ENCODE results near the gene CALML5.

The CALML5 gene

GRCh38 chr10:5532618-5533097, 33.3 kb upstream of the CALML5 start:
- no peaks in the 10 kb centered on the region for H3K27me3 ChIP-seq (ENCODE audit: low read length)
- no peaks in the 10 kb centered on the region for H3K79me2 ChIP-seq (ENCODE audit: insufficient read depth, low read length)
- no peak overlapping the region for H3K4me2 ChIP-seq (ENCODE audit: low read depth, low read length, poor library complexity, severe bottlenecking)
- H3K36me3 ChIP-seq (ENCODE audit: low read length) = no peaks in the 10 kb centered on the region
- no peaks in the 10 kb centered on the region for H3K9me3 ChIP-seq (ENCODE audit: insufficient read depth, low read length)
- no peak overlapping the region for H3K9ac ChIP-seq (ENCODE audit: low read length)
- H3K4me3 ChIP-seq (ENCODE audit: insufficient read depth, low read length, poor library complexity, severe bottlenecking) = no peak overlapping the region
- no peaks in the 10 kb centered on the region for H3F3A ChIP-seq (ENCODE audit: insufficient read depth)
- TF ChIP-seq EZH2phosphoT487 (conservative IDR thresholded peaks at IDR 0.05; ENCODE audit: low read length) = no peak
- TF ChIP-seq, protein P1, sequence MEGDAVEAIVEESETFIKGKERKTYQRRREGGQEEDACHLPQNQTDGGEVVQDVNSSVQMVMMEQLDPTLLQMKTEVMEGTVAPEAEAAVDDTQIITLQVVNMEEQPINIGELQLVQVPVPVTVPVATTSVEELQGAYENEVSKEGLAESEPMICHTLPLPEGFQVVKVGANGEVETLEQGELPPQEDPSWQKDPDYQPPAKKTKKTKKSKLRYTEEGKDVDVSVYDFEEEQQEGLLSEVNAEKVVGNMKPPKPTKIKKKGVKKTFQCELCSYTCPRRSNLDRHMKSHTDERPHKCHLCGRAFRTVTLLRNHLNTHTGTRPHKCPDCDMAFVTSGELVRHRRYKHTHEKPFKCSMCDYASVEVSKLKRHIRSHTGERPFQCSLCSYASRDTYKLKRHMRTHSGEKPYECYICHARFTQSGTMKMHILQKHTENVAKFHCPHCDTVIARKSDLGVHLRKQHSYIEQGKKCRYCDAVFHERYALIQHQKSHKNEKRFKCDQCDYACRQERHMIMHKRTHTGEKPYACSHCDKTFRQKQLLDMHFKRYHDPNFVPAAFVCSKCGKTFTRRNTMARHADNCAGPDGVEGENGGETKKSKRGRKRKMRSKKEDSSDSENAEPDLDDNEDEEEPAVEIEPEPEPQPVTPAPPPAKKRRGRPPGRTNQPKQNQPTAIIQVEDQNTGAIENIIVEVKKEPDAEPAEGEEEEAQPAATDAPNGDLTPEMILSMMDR (IDR thresholded peaks at IDR 0.05; ENCODE audit: insufficient read depth, low read length, poor library complexity, severe bottlenecking) = no peak
- no peaks in the 10 kb centered on the region for H3K9me2 ChIP-seq (replicated peaks; ENCODE audit: insufficient read depth, low read length)
- H4K20me1 ChIP-seq (ENCODE audit: low read depth, low read length) = no peaks in the 10 kb centered on the region
- H3K27ac ChIP-seq (ENCODE audit: low read depth, low read length) = no peak overlapping the region
- no peak overlapping the region for H2AFZ ChIP-seq (ENCODE audit: low read depth, low read length, severe bottlenecking)

DNA sequence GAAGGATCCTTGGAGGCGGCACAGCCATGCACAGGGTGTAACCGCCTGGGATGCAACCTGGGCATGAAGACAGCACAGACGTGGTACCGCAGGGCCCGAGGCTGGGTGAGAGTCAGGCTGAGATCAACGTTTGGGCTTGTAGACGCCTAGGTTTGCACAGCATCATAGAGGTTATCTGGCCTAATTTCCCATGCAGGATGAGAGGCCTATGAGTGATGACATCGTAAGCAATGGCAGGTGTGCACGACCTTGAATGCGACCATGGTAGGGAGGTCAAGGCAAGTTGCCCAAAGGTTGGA, 32.9 kb upstream of the CALML5 start:
- Histone ChIP-seq H3F3A (ENCODE audit: insufficient read depth) (no peaks in the 10 kb centered on the region), H3K27ac (ENCODE audit: low read depth, low read length) (no peak overlapping the region), H3K9me3 (ENCODE audit: insufficient read depth, low read length) (no peaks in the 10 kb centered on the region), H3K27me3 (ENCODE audit: low read length) (no peaks in the 10 kb centered on the region), H3K79me2 (ENCODE audit: insufficient read depth, low read length) (no peaks in the 10 kb centered on the region), H4K20me1 (ENCODE audit: low read depth, low read length) (no peaks in the 10 kb centered on the region), H3K4me2 (ENCODE audit: low read depth, low read length, poor library complexity, severe bottlenecking) (no peak overlapping the region), H2AFZ (ENCODE audit: low read depth, low read length, severe bottlenecking) (no peak overlapping the region), H3K9ac (ENCODE audit: low read length) (no peak overlapping the region), H3K9me2 (replicated peaks; ENCODE audit: insufficient read depth, low read length) (no peaks in the 10 kb centered on the region), H3K36me3 (ENCODE audit: low read length) (no peaks in the 10 kb centered on the region), H3K4me3 (ENCODE audit: insufficient read depth, low read length, poor library complexity, severe bottlenecking) (no peak overlapping the region)
- TF ChIP-seq, protein P1 (IDR thresholded peaks at IDR 0.05; ENCODE audit: insufficient read depth, low read length, poor library complexity, severe bottlenecking) = no peak
- no peak for TF ChIP-seq EZH2phosphoT487 (conservative IDR thresholded peaks at IDR 0.05; ENCODE audit: low read length)

DNA sequence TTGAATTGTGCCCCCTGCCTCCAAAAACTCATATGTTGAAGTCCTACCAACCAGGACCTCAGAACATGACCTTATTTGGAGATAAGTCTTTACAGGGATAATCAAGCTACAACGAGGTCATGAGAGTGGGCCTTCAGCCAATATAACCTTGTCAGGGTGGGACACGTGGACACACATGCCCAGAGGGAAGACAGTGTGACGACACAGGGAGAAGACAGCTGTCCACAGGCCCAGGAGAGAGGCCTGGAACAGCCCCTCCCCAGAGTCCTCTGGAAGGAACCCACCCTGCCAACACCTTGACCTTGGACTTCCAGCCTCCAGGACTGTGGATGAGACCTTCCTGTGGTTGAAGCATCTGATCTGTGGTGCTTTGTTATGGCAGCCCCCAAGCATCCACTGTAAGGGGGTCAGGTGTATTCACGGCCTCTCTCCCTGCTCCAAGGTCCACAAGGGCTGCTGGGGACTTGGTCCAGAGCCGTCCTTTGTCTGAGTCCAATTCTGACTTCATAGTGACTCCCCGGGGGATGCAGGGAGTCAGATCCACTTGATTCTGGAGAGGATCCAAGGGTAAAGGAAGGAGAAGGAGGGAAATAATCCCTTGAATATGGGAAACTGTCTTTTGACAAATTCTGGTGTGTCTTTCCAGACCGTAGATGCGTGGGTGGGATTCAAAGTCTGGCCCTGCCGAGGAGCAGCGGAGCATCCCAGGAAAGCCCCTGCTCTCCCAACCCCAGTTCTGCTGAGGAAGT, 32.4 kb upstream of the CALML5 start:
- Histone ChIP-seq H3K79me2 (ENCODE audit: insufficient read depth, low read length) (no peaks in the 10 kb centered on the region), H3K27ac (ENCODE audit: low read depth, low read length) (no peak overlapping the region), H3K27me3 (ENCODE audit: low read length) (no peaks in the 10 kb centered on the region), H3K36me3 (ENCODE audit: low read length) (no peaks in the 10 kb centered on the region), H3K4me2 (ENCODE audit: low read depth, low read length, poor library complexity, severe bottlenecking) (no peak overlapping the region), H3F3A (ENCODE audit: insufficient read depth) (no peaks in the 10 kb centered on the region), H3K9me3 (ENCODE audit: insufficient read depth, low read length) (no peaks in the 10 kb centered on the region), H4K20me1 (ENCODE audit: low read depth, low read length) (no peaks in the 10 kb centered on the region), H3K4me3 (ENCODE audit: insufficient read depth, low read length, poor library complexity, severe bottlenecking) (no peak overlapping the region), H2AFZ (ENCODE audit: low read depth, low read length, severe bottlenecking) (no peak overlapping the region), H3K9me2 (replicated peaks; ENCODE audit: insufficient read depth, low read length) (no peaks in the 10 kb centered on the region), H3K9ac (ENCODE audit: low read length) (no peak overlapping the region)
- no peak for TF ChIP-seq EZH2phosphoT487 (conservative IDR thresholded peaks at IDR 0.05; ENCODE audit: low read length)

DNA sequence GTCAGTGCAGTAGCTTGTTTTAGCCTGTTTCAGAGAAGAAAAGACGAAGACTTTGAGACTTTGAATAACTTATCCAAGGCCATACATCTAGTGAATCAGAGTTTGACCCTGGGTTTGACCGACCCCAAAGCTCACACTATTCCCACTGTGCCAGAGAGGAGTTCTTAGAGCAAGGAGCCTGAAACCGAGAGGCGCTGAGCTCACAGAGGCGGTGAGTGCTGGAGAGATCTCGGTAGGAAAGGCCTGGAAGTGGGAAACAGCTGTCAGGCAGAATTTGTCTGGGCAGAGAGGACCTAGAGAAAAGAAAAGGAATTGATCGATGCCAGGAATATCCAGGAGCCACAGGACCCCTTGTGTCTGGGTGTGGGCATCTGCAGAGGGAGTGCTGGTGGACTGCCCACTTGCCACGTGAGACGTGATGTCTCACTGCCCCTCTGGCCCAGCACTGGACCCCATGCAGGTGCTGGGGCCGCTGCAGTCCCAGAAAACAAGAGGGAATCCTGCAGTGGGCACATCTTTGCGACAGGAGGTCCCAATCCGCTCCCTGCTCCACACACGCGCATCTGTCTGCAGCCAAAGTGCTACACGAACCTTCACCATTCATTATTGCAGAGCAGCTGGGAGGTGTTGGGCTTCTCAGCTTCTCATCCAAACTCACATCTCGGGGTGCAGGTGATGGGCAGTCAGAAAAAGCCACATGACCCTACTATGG, 31.6 kb upstream of the CALML5 start:
- no peaks in the 10 kb centered on the region for H3K36me3 ChIP-seq (ENCODE audit: low read length)
- no peaks in the 10 kb centered on the region for H3K9me3 ChIP-seq (ENCODE audit: insufficient read depth, low read length)
- no peaks in the 10 kb centered on the region for H3K27me3 ChIP-seq (ENCODE audit: low read length)
- H3K9ac ChIP-seq (ENCODE audit: low read length) = no peak overlapping the region
- no peaks in the 10 kb centered on the region for H3F3A ChIP-seq (ENCODE audit: insufficient read depth)
- no peaks in the 10 kb centered on the region for H3K9me2 ChIP-seq (replicated peaks; ENCODE audit: insufficient read depth, low read length)
- TF ChIP-seq EZH2phosphoT487 (conservative IDR thresholded peaks at IDR 0.05; ENCODE audit: low read length) = no peak
- TF ChIP-seq, protein P1 (IDR thresholded peaks at IDR 0.05; ENCODE audit: insufficient read depth, low read length, poor library complexity, severe bottlenecking) = no peak
- no peak overlapping the region for H3K27ac ChIP-seq (ENCODE audit: low read depth, low read length)
- no peaks in the 10 kb centered on the region for H4K20me1 ChIP-seq (ENCODE audit: low read depth, low read length)
- H3K79me2 ChIP-seq (ENCODE audit: insufficient read depth, low read length) = no peaks in the 10 kb centered on the region
- no peak overlapping the region for H3K4me2 ChIP-seq (ENCODE audit: low read depth, low read length, poor library complexity, severe bottlenecking)
- H3K4me3 ChIP-seq (ENCODE audit: insufficient read depth, low read length, poor library complexity, severe bottlenecking) = no peak overlapping the region
- no peak overlapping the region for H2AFZ ChIP-seq (ENCODE audit: low read depth, low read length, severe bottlenecking)
